ENCODE data around the gene C16orf74.

GRCh38 chr16:85709766-85710585 is 40.9 kb downstream of the C16orf74 start:
- TF ChIP-seq CTCF (IDR thresholded peaks at IDR 0.05) = no peak
- TF ChIP-seq POLR2A (IDR thresholded peaks at IDR 0.05) = no peak
